ENCODE data around the gene PRR30.

GRCh38 chr2:27143285-27143684 is 4.1 kb upstream of the PRR30 start:
- TF ChIP-seq POLR2AphosphoS5 (IDR thresholded peaks at IDR 0.05; ENCODE audit: low read depth, low read length) (no peak), POLR2A (IDR thresholded peaks at IDR 0.05; ENCODE audit: low read depth, low read length) (no peak)

All from GM12892 (cell line).